NCI-H1930 (cell line): ENCODE data around the gene ING3.

Source experiments
- DNase-seq, 2 experiments: peaks; one replicate each; lab custom pipeline; 2025; lab: John Stamatoyannopoulos, UW

The ING3 gene

GRCh38 chr7:120950539-120951308 lies at the start of gene ING3:
Gene ING3 (plus strand): TSS chr7:120950777. CDS start chr7:120950897, 120 bp downstream.
- peak; percentile 98 to 99 for DNase-seq

DNA sequence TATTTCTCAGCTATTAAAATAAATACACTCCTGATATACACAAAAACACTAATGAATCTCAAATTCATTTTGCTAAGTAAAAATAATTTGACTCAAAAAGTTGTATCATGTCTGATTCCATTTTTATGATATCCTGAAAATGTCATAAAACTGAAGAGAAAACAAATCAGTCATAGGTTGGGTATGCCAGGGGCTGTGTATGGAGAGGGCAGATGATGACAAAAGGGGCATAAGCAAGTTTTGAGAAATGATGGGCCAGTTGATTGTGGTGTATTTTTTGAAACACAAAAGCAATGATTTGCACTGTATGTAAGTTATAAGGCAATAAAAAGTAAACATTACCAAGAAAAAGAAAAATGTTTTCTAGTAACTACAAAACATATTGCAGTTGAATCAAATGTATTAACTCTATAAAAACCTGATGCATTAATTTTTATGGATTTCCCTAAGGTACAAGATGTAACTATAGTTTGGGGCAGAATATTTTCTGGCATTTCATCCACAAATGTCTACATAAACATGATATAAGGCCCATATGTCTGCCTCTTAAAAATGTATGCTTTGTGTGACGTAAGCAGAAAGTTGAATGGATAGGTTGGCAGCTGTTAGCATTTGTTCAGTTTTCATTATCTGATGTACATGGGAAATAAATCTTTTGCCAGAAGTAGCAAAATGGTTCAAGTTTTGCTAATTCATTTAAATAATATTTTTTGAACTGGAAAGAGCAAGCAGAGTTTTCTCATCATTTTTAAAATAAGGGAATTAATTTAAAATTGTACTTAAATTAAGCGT lies 35.1 kb upstream of the ING3 start:
- no peak for DNase-seq

DNA sequence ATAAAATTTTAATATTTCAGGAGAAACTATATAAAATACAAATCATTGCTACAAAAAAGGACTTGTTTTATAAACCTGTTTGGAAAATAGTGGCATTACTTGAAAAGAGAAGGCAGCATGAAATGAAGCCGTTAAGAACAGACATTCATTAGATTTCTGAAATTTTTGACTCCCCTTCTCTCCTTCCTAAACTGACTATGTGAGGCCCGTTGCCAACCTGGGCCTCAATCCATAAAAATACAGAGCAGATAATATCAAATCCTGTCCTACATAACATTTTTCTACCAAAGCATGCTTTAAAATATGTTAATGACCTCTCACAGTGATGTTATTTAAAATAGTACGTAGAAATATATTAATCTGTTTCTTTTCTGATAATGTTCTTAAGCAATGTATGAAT lies 34.5 kb upstream of the ING3 start:
- DNase-seq: no peak

DNA sequence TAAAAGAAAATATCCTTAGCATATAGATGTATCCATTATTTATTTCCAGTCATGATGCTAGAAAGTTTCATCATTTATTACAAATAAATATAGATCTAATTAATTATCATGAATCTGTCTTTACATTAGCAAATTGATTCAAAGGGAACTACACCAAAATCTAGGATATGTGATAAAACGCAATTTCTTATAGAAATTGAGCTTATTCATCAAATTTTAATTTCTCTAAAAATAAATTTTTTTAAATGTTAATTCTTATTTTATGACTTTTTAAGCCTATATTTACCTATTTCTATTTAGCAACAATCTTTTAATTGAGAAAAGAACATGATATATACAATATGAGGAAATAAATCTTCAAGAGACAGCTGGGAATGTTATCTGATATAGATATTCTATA lies 34.0 kb upstream of the ING3 start:
- DNase-seq: no peak

GRCh38 chr7:120919466-120919865 lies 31.1 kb upstream of the ING3 start:
- no peak for DNase-seq

GRCh38 chr7:120920034-120920433 lies 30.5 kb upstream of the ING3 start:
- DNase-seq: no peak

GRCh38 chr7:120920591-120921274 lies 29.8 kb upstream of the ING3 start:
- DNase-seq: no peak

GRCh38 chr7:120924837-120925236 lies 25.7 kb upstream of the ING3 start:
- no peak for DNase-seq

GRCh38 chr7:120925392-120925791 lies 25.2 kb upstream of the ING3 start:
- DNase-seq: no peak

DNA sequence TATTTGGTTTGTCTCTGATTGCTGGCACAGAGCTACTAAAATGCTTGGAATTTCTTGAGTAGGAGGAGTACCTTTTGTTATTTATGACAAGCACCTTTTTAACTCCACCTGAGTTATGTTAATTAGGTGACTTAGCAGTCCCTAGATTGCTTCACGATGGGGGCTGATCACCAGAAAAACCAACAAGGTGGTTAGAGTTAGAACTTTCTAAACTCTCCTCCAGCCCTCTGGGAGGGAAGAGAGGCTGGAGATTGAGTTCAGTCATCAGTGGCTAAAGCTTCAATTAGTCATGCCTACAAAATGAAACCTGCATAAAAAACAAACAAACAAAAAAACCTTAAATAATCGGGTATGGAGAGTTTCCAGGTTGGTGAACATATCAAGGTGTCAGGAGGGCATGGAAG lies 23.6 kb upstream of the ING3 start:
- no peak for DNase-seq

GRCh38 chr7:120927454-120928103 lies 23.0 kb upstream of the ING3 start:
- no peak for DNase-seq

GRCh38 chr7:120931243-120931642 lies 19.3 kb upstream of the ING3 start:
- DNase-seq: no peak

- no peak for DNase-seq
Measured at GRCh38 chr7:120933475-120933874, 17.1 kb upstream of the ING3 start.

DNA sequence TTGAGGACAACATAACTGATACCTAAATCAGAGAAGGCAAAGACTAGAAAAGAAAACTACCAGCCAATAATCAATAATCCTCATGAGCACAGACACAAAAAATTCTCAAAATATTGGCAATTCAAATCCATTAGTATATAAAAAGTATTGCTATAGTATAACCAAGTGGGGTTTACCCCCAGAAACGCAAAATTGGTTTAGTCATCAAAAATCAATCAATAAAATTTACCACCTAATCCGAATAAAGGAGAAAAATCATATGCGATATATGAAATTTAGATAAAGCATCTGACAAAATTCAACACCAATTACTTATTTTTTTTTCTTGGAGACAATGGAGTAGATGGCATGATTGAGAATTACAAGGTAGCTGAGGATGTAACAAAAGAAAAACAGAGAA lies 11.2 kb upstream of the ING3 start:
- DNase-seq: no peak

DNA sequence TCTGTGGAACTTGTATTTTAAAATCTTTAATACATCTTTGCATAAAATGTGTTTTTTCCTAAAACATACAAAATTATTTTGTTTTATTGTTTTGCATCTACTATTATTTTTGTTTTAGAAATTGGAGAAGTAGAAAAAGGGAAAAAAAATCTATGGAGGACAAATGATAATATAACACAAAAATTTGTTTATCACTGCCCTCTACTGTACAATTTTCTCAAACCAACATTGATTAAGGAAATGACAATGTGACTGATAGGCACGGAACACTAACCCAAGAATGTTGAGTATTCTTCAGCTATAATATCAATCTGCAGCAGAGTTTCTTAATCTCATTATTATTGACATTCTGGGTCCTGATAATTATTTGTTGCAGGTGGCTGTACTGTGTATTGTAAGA lies 9.5 kb upstream of the ING3 start:
- no peak for DNase-seq

DNA sequence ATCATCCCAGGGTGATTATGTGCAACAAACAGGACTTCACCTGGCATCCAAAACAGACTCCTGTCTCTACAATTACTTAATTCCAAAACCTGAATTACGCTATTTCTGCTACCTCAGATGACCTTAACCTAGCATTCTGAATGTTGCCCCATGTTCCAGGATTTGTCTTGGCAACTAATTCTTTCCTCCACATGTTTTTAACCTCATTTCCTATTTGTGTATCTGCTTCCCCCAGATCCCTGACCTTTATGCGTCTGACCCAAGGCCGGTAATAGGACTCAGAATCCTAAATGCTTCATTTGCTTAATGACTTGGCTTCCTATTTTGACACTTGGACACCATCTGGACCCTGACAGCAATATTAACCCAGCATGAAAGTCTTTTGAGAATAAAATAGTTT lies 8.7 kb upstream of the ING3 start:
- DNase-seq: no peak

DNA sequence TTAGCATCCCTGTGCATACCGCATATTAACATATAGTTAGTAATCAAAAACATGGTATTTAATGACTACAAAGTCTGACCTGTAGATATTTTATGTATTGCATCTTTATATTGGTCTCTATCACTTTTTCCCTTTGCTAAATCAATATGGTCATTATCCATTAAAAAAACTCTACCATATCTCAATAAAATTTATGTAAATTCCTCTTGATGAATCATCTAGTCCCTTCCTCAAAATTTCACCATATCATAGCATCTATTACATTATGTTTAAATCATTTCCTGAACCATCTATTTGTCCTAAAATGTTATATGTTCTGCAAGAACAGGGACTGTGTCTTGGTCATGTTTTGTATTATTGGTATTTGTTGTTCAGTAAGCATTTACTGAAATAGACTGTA lies 7.7 kb upstream of the ING3 start:
- DNase-seq: no peak

- DNase-seq: no peak
Measured at GRCh38 chr7:120944826-120945562, 5.6 kb upstream of the ING3 start.

GRCh38 chr7:120947980-120948379 lies 2.6 kb upstream of the ING3 start:
- DNase-seq: no peak

GRCh38 chr7:120949393-120949911 lies 1.1 kb upstream of the ING3 start:
- DNase-seq: no peak

GRCh38 chr7:120949998-120950538 lies 509 bp upstream of the ING3 start:
- no peak for DNase-seq
